H1 (cell line): ENCODE measurements around the gene GPS1. TPM values are rescaled to one million over a fixed set of nuclear protein-coding genes. Genes with fewer than 3 reads are reported as not detected.

ENCODE experiments used
- CTCF ChIA-PET: fragments of 300-600 bp; sonication (Branson Sonifier 250); formaldehyde crosslinking; loops from one replicate; lab custom pipeline; 2021; ENCODE audit not compliant: partially characterized antibody; lab: Charles Lee
- POLR2A ChIA-PET: fragments of 300-600 bp; sonication (Branson Sonifier 250); formaldehyde crosslinking; loops from one replicate; lab custom pipeline; 2021; ENCODE audit warnings: inconsistent platforms; ENCODE audit not compliant: partially characterized antibody; lab: Charles Lee
- DNase-seq, 2 experiments: peaks; one replicate each; pipeline versions ENCODE4 v3.0.0 to v3.0.0-alpha.2; 2010 to 2022; ENCODE audit warnings: low spot score in 2 of 2, low read depth in 1 of 2, mixed read lengths in 1 of 2
- FAIRE-seq: peaks from 2 replicates; lab custom pipeline; 2011; peaks lifted over from hg19 to GRCh38; lab: Jason Lieb, UNC
- H2AFZ ChIP-seq: 2 replicates; pipeline ENCODE4 v1.8.1; 2012; ENCODE audit warnings: low read length, inconsistent platforms
- H2AK5ac ChIP-seq: 2 replicates; pipeline ENCODE4 v1.6.1; 2013; ENCODE audit warnings: low read depth, low read length
- H2BK120ac ChIP-seq: replicated peaks from 2 replicates; pipeline ENCODE3; 2013; ENCODE audit warnings: low read depth, low read length, inconsistent platforms
- H2BK12ac ChIP-seq: 2 replicates; pipeline ENCODE4 v1.6.1; 2013; ENCODE audit warnings: low read depth, low read length
- H2BK15ac ChIP-seq: 2 replicates; pipeline ENCODE4 v1.6.1; 2013; ENCODE audit warnings: low read length
- H2BK20ac ChIP-seq: 2 replicates; pipeline ENCODE4 v1.6.1; 2013; ENCODE audit warnings: low read length
- H2BK5ac ChIP-seq: 2 replicates; pipeline ENCODE4 v1.6.1; 2013; ENCODE audit warnings: low read depth, low read length
- H3K14ac ChIP-seq: 2 replicates; pipeline ENCODE4 v1.6.1; 2013; ENCODE audit warnings: inconsistent platforms; ENCODE audit not compliant: insufficient read length
- H3K18ac ChIP-seq: 2 replicates; pipeline ENCODE4 v1.6.1; 2013; ENCODE audit warnings: low read length; ENCODE audit errors: extremely low read depth
- H3K23ac ChIP-seq: 2 replicates; pipeline ENCODE4 v1.6.1; 2013; ENCODE audit warnings: inconsistent platforms; ENCODE audit not compliant: insufficient read length
- H3K23me2 ChIP-seq: 2 replicates; pipeline ENCODE4 v1.6.1; 2013; ENCODE audit warnings: low read depth, low read length
- H3K27ac ChIP-seq: 2 replicates; pipeline ENCODE4 v1.6.1; 2011; ENCODE audit warnings: low read depth, low read length, inconsistent platforms
- H3K27me3 ChIP-seq, 4 experiments: replicated peaks in 1 of 4; 1 replicate in 1 of 4; 2 replicates in 3 of 4; pipeline versions ENCODE4 v1.6.1 to v1.8.1; 2011 to 2013; ENCODE audit warnings: low read length in 3 of 4, mild to moderate bottlenecking in 3 of 4, inconsistent platforms in 2 of 4, mixed read lengths in 2 of 4, moderate library complexity in 1 of 4; ENCODE audit not compliant: control insufficient read depth in 3 of 4, insufficient read depth in 3 of 4; ENCODE audit errors: extremely low read depth in 1 of 4
- H3K36me3 ChIP-seq, 4 experiments: 2 replicates each; pipeline versions ENCODE4 v1.6.1 to v1.8.1; 2011 to 2013; ENCODE audit warnings: mild to moderate bottlenecking in 4 of 4, low read length in 3 of 4, moderate library complexity in 2 of 4, control low read depth in 1 of 4, inconsistent platforms in 1 of 4; ENCODE audit not compliant: insufficient read depth in 4 of 4, control insufficient read depth in 2 of 4
- H3K4ac ChIP-seq: replicated peaks from 2 replicates; pipeline ENCODE3; 2013; ENCODE audit warnings: low read length, low read depth, mixed read lengths, inconsistent platforms; ENCODE audit not compliant: insufficient read length
- H3K4me1 ChIP-seq, 4 experiments: replicated peaks in 1 of 4; 1 replicate in 1 of 4; 2 replicates in 3 of 4; pipeline versions ENCODE4 v1.6.1 to v1.8.1; 2011 to 2013; ENCODE audit warnings: low read length in 3 of 4, inconsistent platforms in 2 of 4, mixed read lengths in 1 of 4; ENCODE audit not compliant: insufficient read depth in 4 of 4, control insufficient read depth in 3 of 4
- H3K4me2 ChIP-seq, 2 experiments: 2 replicates each; pipeline versions ENCODE4 v1.6.1 to v1.8.1; 2011 to 2013; ENCODE audit warnings: low read depth in 2 of 2, low read length in 2 of 2, control low read depth in 1 of 2, inconsistent platforms in 1 of 2, mild to moderate bottlenecking in 1 of 2; ENCODE audit not compliant: insufficient read depth in 1 of 2
- H3K4me3 ChIP-seq, 4 experiments: fragments of 200-600, 300-600 bp in 1 of 4; sonication (generic), shearing (Covaris generic), sonication (Bioruptor Twin) in 1 of 4; 2 replicates each; pipeline versions ENCODE4 v1.5.1 to v1.8.1; 2011 to 2016; ENCODE audit warnings: low read length in 4 of 4, low read depth in 3 of 4, control low read depth in 2 of 4, inconsistent platforms in 2 of 4, mild to moderate bottlenecking in 2 of 4, mixed read lengths in 1 of 4, moderate library complexity in 1 of 4; ENCODE audit not compliant: insufficient read depth in 2 of 4; ENCODE audit errors: extremely low read depth in 1 of 4
- H3K56ac ChIP-seq: replicated peaks from 2 replicates; pipeline ENCODE3; 2013; ENCODE audit warnings: low read depth, mild to moderate bottlenecking, mixed read lengths, low read length, inconsistent platforms; ENCODE audit not compliant: insufficient read length
- H3K79me1 ChIP-seq: 2 replicates; pipeline ENCODE4 v1.6.1; 2013; ENCODE audit warnings: low read depth, low read length, control low read depth
- H3K79me2 ChIP-seq, 2 experiments: 2 replicates each; pipeline versions ENCODE4 v1.6.1 to v1.8.1; 2012 to 2013; ENCODE audit warnings: low read length in 2 of 2, mild to moderate bottlenecking in 2 of 2, inconsistent platforms in 1 of 2; ENCODE audit not compliant: insufficient read depth in 2 of 2, control insufficient read depth in 1 of 2
- H3K9ac ChIP-seq, 4 experiments: replicated peaks in 1 of 4; 1 replicate in 1 of 4; 2 replicates in 3 of 4; pipeline versions ENCODE4 v1.6.1 to v1.8.1; 2011 to 2013; ENCODE audit warnings: low read depth in 3 of 4, low read length in 3 of 4, control low read depth in 2 of 4, mild to moderate bottlenecking in 2 of 4, moderate library complexity in 2 of 4, inconsistent platforms in 1 of 4; ENCODE audit errors: extremely low read depth in 1 of 4
- H3K9me3 ChIP-seq, 2 experiments: 2 replicates each; pipeline versions ENCODE4 v1.6.1 to v1.8.1; 2012 to 2013; ENCODE audit warnings: mild to moderate bottlenecking in 2 of 2, moderate library complexity in 2 of 2, control low read depth in 1 of 2, inconsistent platforms in 1 of 2, low read depth in 1 of 2, low read length in 1 of 2, mixed read lengths in 1 of 2; ENCODE audit not compliant: insufficient read depth in 2 of 2
- H4K20me1 ChIP-seq, 2 experiments: replicated peaks in 1 of 2; 2 replicates each; pipeline versions ENCODE3 to v1.8.1; 2011 to 2013; ENCODE audit warnings: inconsistent platforms in 2 of 2, low read length in 2 of 2, mild to moderate bottlenecking in 1 of 2; ENCODE audit not compliant: insufficient read depth in 2 of 2, control insufficient read depth in 1 of 2
- H4K5ac ChIP-seq: 2 replicates; pipeline ENCODE4 v1.6.1; 2013; ENCODE audit warnings: low read length, low read depth, mixed read lengths, inconsistent platforms; ENCODE audit not compliant: insufficient read length
- H4K8ac ChIP-seq: 2 replicates; pipeline ENCODE4 v1.8.0; 2013; ENCODE audit warnings: mild to moderate bottlenecking, moderate library complexity, low read length, inconsistent platforms; ENCODE audit not compliant: insufficient read depth; ENCODE audit errors: extremely low read depth
- H4K91ac ChIP-seq: replicated peaks from 2 replicates; pipeline ENCODE3; 2013; ENCODE audit warnings: low read length, mixed read lengths, inconsistent platforms; ENCODE audit not compliant: insufficient read length
- CEBPB ChIP-seq: IDR thresholded peaks from 2 replicates; pipeline ENCODE4 v1.6.1; 2012; ENCODE audit warnings: low read depth, low read length
- CTBP2 ChIP-seq: IDR thresholded peaks from 2 replicates; pipeline ENCODE4 v1.7.0; 2011; ENCODE audit warnings: borderline replicate concordance, mild to moderate bottlenecking, moderate library complexity, mixed read lengths, low read length; ENCODE audit not compliant: insufficient read depth, insufficient read length
- JUN ChIP-seq: IDR thresholded peaks from 2 replicates; pipeline ENCODE4 v1.6.1; 2011; ENCODE audit warnings: low read depth, mild to moderate bottlenecking, improper control_type of control experiment, low read length
- KDM5A ChIP-seq: fragments of 200-600 bp; IDR thresholded peaks from 2 replicates; pipeline ENCODE4 v1.7.1; 2012; ENCODE audit warnings: mild to moderate bottlenecking, low read length, inconsistent platforms, mixed read lengths
- PHF8 ChIP-seq: fragments of 200-600 bp; sonication (generic); conservative IDR thresholded peaks from 2 replicates; pipeline ENCODE4 v1.7.1; 2012; ENCODE audit warnings: low read depth, mild to moderate bottlenecking, inconsistent platforms, low read length, moderate library complexity
- RFX5 ChIP-seq: IDR thresholded peaks from 2 replicates; pipeline ENCODE4 v1.6.1; 2011; ENCODE audit warnings: low read depth, low read length, improper control_type of control experiment, borderline replicate concordance
- TCF12 ChIP-seq: IDR thresholded peaks from 2 replicates; pipeline ENCODE4 v1.6.1; 2011; ENCODE audit warnings: low read depth, mild to moderate bottlenecking, low read length
- YY1 ChIP-seq: IDR thresholded peaks from 2 replicates; pipeline ENCODE4 v1.6.1; 2011; ENCODE audit warnings: low read depth, mild to moderate bottlenecking, low read length
- WGBS, 2 experiments: shearing (Covaris generic) in 1 of 2; methylation state at CpG; one replicate each; pipeline versions ENCODE4 v1.1.6 to v1.1.7; 2013 to 2015; ENCODE audit warnings: low lambda C conversion rate in 2 of 2, mixed read lengths in 2 of 2, inconsistent platforms in 1 of 2, low coverage in 1 of 2, missing lambda C conversion rate in 1 of 2; ENCODE audit not compliant: insufficient replicate concordance in 2 of 2, insufficient coverage in 1 of 2, insufficient read length in 1 of 2; ENCODE audit errors: extremely low coverage in 1 of 2, missing lambda C conversion rate in 1 of 2; 5-methylcytosine and 5-hydroxymethylcytosine counted together
- polyA plus RNA-seq, 7 experiments: library from polyadenylated mRNA; depleted of rRNA in 3 of 7; stranded (reverse) in 5 of 7; unstranded in 2 of 7; fragments of >200 nt in 5 of 7; fragments of 200-250 nt in 2 of 7; gene quantifications; 1 replicate in 5 of 7; 2 replicates in 1 of 7; 4 replicates in 1 of 7; pipeline versions ENCODE4 v1.2.1 to v1.2.3, GENCODE V29; 2011 to 2013; ENCODE audit warnings: missing spikeins in 2 of 7, mixed read lengths in 2 of 7
- total RNA-seq: library from RNA; stranded (reverse); fragmentation: NEBNext Ultra II Directional; extraction: Animal tissue kit (Norgen Biotek cat#: 25700); gene quantifications from 2 replicates; pipeline ENCODE4 v1.2.1, GENCODE V29; 2021

The GPS1 gene
- total and polyA plus RNA-seq, 2 of the 8 experiments (the other 6 are each of a cell fraction or from before 2014, with no cell fraction given) = 153 to 277 TPM

- Histone ChIP-seq H2BK12ac (no peak overlapping the region), H3K27me3 (no peaks in the 10 kb centered on the region), H4K20me1 (peaks cover 0 to 17% of the 10 kb centered on the region in 2 experiments), H2BK20ac (no peak overlapping the region), H4K5ac (no peak overlapping the region), H3K4ac (no peak overlapping the region), H3K23ac (no peak overlapping the region)
- TF ChIP-seq PHF8 = no peak
- TF ChIP-seq RFX5 = no peak
- no peak for TF ChIP-seq CEBPB
- no peak for TF ChIP-seq KDM5A
- no peak for TF ChIP-seq TCF12
- no peak for TF ChIP-seq CTBP2
- TF ChIP-seq JUN = no peak
- TF ChIP-seq YY1 = no peak
- TF ChIP-seq, all 59 proteins: peak for 0
- no peak overlapping the region for H2AFZ ChIP-seq
- H3K79me1 ChIP-seq = 0 out of 2 replicates have a peak, but pooled peaks cover 3% of the 10 kb centered on the region
- H3K14ac ChIP-seq = no peak overlapping the region
- ChIA-PET POLR2A (interaction anchor here (1.2 to 4.9 kb wide), 6 partner anchors 10 to 77 kb away, joined by 5 to 38 read pairs (median 12); partner anchors contain the start of gene GPS1), CTCF (interaction anchor here (0.5 to 3.1 kb wide), 30 partner anchors 9 to 1519 kb away, joined by 3 to 40 read pairs (median 6); partner anchors contain the start of genes DCXR, DUS1L and MAFG)
- no peak overlapping the region for H3K4me2 ChIP-seq
- no peak overlapping the region for H2BK120ac ChIP-seq
- H3K9me3 ChIP-seq = no peaks in the 10 kb centered on the region
- H3K23me2 ChIP-seq = peaks cover 7% of the 10 kb centered on the region; the same call in 1 of the 2 replicates
- no peak overlapping the region for H3K27ac ChIP-seq
- no peak for DNase-seq
- H3K56ac ChIP-seq = no peak overlapping the region
- FAIRE-seq = no peak
- no peak overlapping the region for H3K18ac ChIP-seq
- H4K8ac ChIP-seq = no peak overlapping the region
- H3K9ac ChIP-seq = no peak overlapping the region
- no peak overlapping the region for H2AK5ac ChIP-seq
- peaks cover 0 to 15% (median 2%) of the 10 kb centered on the region in 4 experiments; a peak in 5 of 7 replicates for H3K4me1 ChIP-seq
- no peak overlapping the region for H2BK15ac ChIP-seq
- H2BK5ac ChIP-seq = no peak overlapping the region; the same call in 1 of the 2 replicates
- no peak overlapping the region for H3K4me3 ChIP-seq
- peaks cover 0 to 2% of the 10 kb centered on the region in 2 experiments; a peak in 1 of 4 replicates for H3K79me2 ChIP-seq
- WGBS, 2 experiments = 96% methylated on average over 16 of the region's 16 CpGs; no CpG with 5 or more reads in 1 of the 2 experiments
- H4K91ac ChIP-seq = no peak overlapping the region
- no peaks in the 10 kb centered on the region; a peak in 2 of 8 replicates for H3K36me3 ChIP-seq
Measured at GRCh38 chr17:82029391-82029790, 22.3 kb upstream of the GPS1 start.
